Ascending aorta (tissue), 2 donors: Measurements from ENCODE around the gene FMN1. TPM values are rescaled to one million over a fixed set of nuclear protein-coding genes. Genes with fewer than 3 reads are reported as not detected.

Experiments
- DNase-seq, 2 donors: peaks; one replicate each; pipeline ENCODE4 v3.0.0-alpha.2; 2019; ENCODE audit warnings: low spot score in 2 of 2
- H3K27ac ChIP-seq, 2 donors: fragments of 200-600 bp; sonication (generic); one replicate each; pipeline ENCODE4 v1.5.1; 2016 to 2017; ENCODE audit warnings: mild to moderate bottlenecking in 1 of 2
- H3K27me3 ChIP-seq: fragments of 200-600 bp; sonication (generic); one replicate; pipeline ENCODE4 v1.5.1; 2017
- H3K36me3 ChIP-seq, 2 donors: fragments of 200-600 bp; sonication (generic); one replicate each; pipeline ENCODE4 v1.5.1; 2016
- H3K4me1 ChIP-seq, 2 donors: fragments of 200-600 bp; sonication (generic); one replicate each; pipeline ENCODE4 v1.5.1; 2016 to 2017; ENCODE audit warnings: mild to moderate bottlenecking in 1 of 2
- H3K4me3 ChIP-seq, 2 donors: fragments of 200-600 bp; sonication (generic); one replicate each; pipeline ENCODE4 v1.5.1; 2016 to 2017; ENCODE audit warnings: mild to moderate bottlenecking in 1 of 2
- H3K9me3 ChIP-seq, 2 donors: fragments of 200-600 bp; sonication (generic); one replicate each; pipeline ENCODE4 v1.5.1; 2016
- CTCF ChIP-seq, 3 experiments: fragments of 200-600 bp in 2 of 3; fragments of 450-650 bp in 1 of 3; sonication (generic) in 2 of 3; IDR thresholded peaks; one replicate each; pipeline ENCODE4 v1.5.1; 2016 to 2019; ENCODE audit warnings: antibody characterized with exemption in 3 of 3, mild to moderate bottlenecking in 1 of 3, moderate library complexity in 1 of 3
- intact Hi-C: fragments of 100-400 bp; cut with DNase I; formaldehyde crosslinking; loops from one replicate; pipeline ENCODE4 v1.15.1; 2023
- total RNA-seq: library from RNA; depleted of rRNA; stranded (reverse); fragments of >200 nt; gene quantifications from one replicate; pipeline ENCODE4 v1.1.0, GENCODE V29; 2016

The FMN1 gene
- total RNA-seq, 1 donor from 2014 or later = 4.3 TPM

GRCh38 chr15:32817577-32817976, 376.9 kb downstream of the FMN1 start:
- intact Hi-C loops = no loop called here
- no peak overlapping the region for H3K4me3 ChIP-seq
- H3K27ac ChIP-seq = no peak overlapping the region
- no peak for DNase-seq
- H3K27me3 ChIP-seq = no peaks in the 10 kb centered on the region
- no peaks in the 10 kb centered on the region for H3K9me3 ChIP-seq
- no peaks in the 10 kb centered on the region for H3K36me3 ChIP-seq
- TF ChIP-seq CTCF (IDR thresholded peaks at IDR 0.05) = no peak
- H3K4me1 ChIP-seq = no peaks in the 10 kb centered on the region

- DNase-seq = no peak
- H3K9me3 ChIP-seq = no peaks in the 10 kb centered on the region
- no peaks in the 10 kb centered on the region for H3K27me3 ChIP-seq
- H3K27ac ChIP-seq = no peak overlapping the region
- no peak for TF ChIP-seq CTCF (IDR thresholded peaks at IDR 0.05)
- intact Hi-C loops = no loop called here
- H3K4me3 ChIP-seq = no peak overlapping the region
- no peaks in the 10 kb centered on the region for H3K36me3 ChIP-seq
- no peaks in the 10 kb centered on the region for H3K4me1 ChIP-seq
Observed at GRCh38 chr15:32807331-32807730, 387.2 kb downstream of the FMN1 start.

- no peaks in the 10 kb centered on the region for H3K9me3 ChIP-seq
- intact Hi-C loops = no loop called here
- H3K4me1 ChIP-seq = no peaks in the 10 kb centered on the region
- no peak for TF ChIP-seq CTCF (IDR thresholded peaks at IDR 0.05)
- H3K36me3 ChIP-seq = no peaks in the 10 kb centered on the region
- no peak overlapping the region for H3K27ac ChIP-seq
- no peak overlapping the region for H3K4me3 ChIP-seq
- no peak for DNase-seq
- H3K27me3 ChIP-seq = no peaks in the 10 kb centered on the region
Observed at GRCh38 chr15:32803631-32804030, 390.9 kb downstream of the FMN1 start.

GRCh38 chr15:32802286-32802936, 392.1 kb downstream of the FMN1 start:
- no peak overlapping the region for H3K27ac ChIP-seq
- H3K4me1 ChIP-seq = no peaks in the 10 kb centered on the region
- no peak for DNase-seq
- no peaks in the 10 kb centered on the region for H3K9me3 ChIP-seq
- no peaks in the 10 kb centered on the region for H3K36me3 ChIP-seq
- H3K27me3 ChIP-seq = no peaks in the 10 kb centered on the region
- no peak overlapping the region for H3K4me3 ChIP-seq
- no peak for TF ChIP-seq CTCF (IDR thresholded peaks at IDR 0.05)
- intact Hi-C loops = no loop called here

- Histone ChIP-seq H3K27me3 (no peaks in the 10 kb centered on the region), H3K36me3 (no peaks in the 10 kb centered on the region), H3K4me1 (no peaks in the 10 kb centered on the region), H3K9me3 (no peaks in the 10 kb centered on the region), H3K27ac (no peak overlapping the region), H3K4me3 (no peak overlapping the region)
- intact Hi-C loops = no loop called here
- no peak for DNase-seq
- no peak for TF ChIP-seq CTCF (IDR thresholded peaks at IDR 0.05)
Observed at GRCh38 chr15:32799936-32800535, 394.5 kb downstream of the FMN1 start.
